Measurements from ENCODE around the gene MC1R. TPM values are rescaled to one million over a fixed set of nuclear protein-coding genes. Genes with fewer than 3 reads are reported as not detected.

The MC1R gene
- total RNA-seq, 1 experiment from 2014 or later = 3.8 TPM

- Mint-ChIP-seq H3K27ac (peak overlapping the region; percentile 32; the same call in 1 of the 2 replicates), H3K36me3 (peaks cover 15% of the 10 kb centered on the region), H3K27me3 (ENCODE audit: low read depth) (no peaks in the 10 kb centered on the region), H3K9me3 (peaks cover 3% of the 10 kb centered on the region; the same call in 1 of the 2 replicates), H3K4me1 (peaks cover 2% of the 10 kb centered on the region), H3K4me3 (no peak overlapping the region)
- POLR2A ChIA-PET = no interaction called here
- ATAC-seq = no peak
- TF ChIP-seq ZNF512 (CRISPR knock-in tag; IDR thresholded peaks at IDR 0.05; ENCODE audit: borderline replicate concordance) (no peak), CTCF (IDR thresholded peaks at IDR 0.05) (no peak), MYBL2 (CRISPR knock-in tag; IDR thresholded peaks at IDR 0.05) (no peak), ELF4 (CRISPR knock-in tag; IDR thresholded peaks at IDR 0.05; ENCODE audit: low read depth) (no peak), NR1H2 (CRISPR knock-in tag; IDR thresholded peaks at IDR 0.05) (no peak), FOXK1 (CRISPR knock-in tag; IDR thresholded peaks at IDR 0.05) (no peak)
- CTCF ChIA-PET = no interaction called here
- no peak for DNase-seq (ENCODE audit: low spot score)
Observed at GRCh38 chr16:89962754-89963498, 44.3 kb downstream of the MC1R start.

- Mint-ChIP-seq H3K4me1 (no peaks in the 10 kb centered on the region), H3K36me3 (peaks cover 4% of the 10 kb centered on the region), H3K27ac (no peak overlapping the region), H3K27me3 (ENCODE audit: low read depth) (no peaks in the 10 kb centered on the region), H3K4me3 (no peak overlapping the region), H3K9me3 (peaks cover 4% of the 10 kb centered on the region; the same call in 1 of the 2 replicates)
- DNase-seq (ENCODE audit: low spot score) (no peak), ATAC-seq (no peak)
- ChIA-PET CTCF (no interaction called here), POLR2A (no interaction called here)
- TF ChIP-seq FOXP1 (CRISPR knock-in tag; IDR thresholded peaks at IDR 0.05; ENCODE audit: borderline replicate concordance) (no peak), ERG (CRISPR knock-in tag; IDR thresholded peaks at IDR 0.05) (no peak), NR3C1 (CRISPR knock-in tag; conservative IDR thresholded peaks at IDR 0.05; ENCODE audit: low read depth) (no peak), CDX4 (CRISPR knock-in tag; IDR thresholded peaks at IDR 0.05; ENCODE audit: borderline replicate concordance) (no peak), USF2 (CRISPR knock-in tag; IDR thresholded peaks at IDR 0.05) (no peak), SMAD4 (CRISPR knock-in tag; IDR thresholded peaks at IDR 0.05) (no peak), ATF1 (CRISPR knock-in tag; IDR thresholded peaks at IDR 0.05) (no peak), HMGA2 (CRISPR knock-in tag; IDR thresholded peaks at IDR 0.05) (no peak), ZNF317 (CRISPR knock-in tag; IDR thresholded peaks at IDR 0.05; ENCODE audit: borderline replicate concordance, low read depth) (no peak), GABPB1 (CRISPR knock-in tag; IDR thresholded peaks at IDR 0.05) (no peak)
- TF ChIP-seq, protein P1, sequence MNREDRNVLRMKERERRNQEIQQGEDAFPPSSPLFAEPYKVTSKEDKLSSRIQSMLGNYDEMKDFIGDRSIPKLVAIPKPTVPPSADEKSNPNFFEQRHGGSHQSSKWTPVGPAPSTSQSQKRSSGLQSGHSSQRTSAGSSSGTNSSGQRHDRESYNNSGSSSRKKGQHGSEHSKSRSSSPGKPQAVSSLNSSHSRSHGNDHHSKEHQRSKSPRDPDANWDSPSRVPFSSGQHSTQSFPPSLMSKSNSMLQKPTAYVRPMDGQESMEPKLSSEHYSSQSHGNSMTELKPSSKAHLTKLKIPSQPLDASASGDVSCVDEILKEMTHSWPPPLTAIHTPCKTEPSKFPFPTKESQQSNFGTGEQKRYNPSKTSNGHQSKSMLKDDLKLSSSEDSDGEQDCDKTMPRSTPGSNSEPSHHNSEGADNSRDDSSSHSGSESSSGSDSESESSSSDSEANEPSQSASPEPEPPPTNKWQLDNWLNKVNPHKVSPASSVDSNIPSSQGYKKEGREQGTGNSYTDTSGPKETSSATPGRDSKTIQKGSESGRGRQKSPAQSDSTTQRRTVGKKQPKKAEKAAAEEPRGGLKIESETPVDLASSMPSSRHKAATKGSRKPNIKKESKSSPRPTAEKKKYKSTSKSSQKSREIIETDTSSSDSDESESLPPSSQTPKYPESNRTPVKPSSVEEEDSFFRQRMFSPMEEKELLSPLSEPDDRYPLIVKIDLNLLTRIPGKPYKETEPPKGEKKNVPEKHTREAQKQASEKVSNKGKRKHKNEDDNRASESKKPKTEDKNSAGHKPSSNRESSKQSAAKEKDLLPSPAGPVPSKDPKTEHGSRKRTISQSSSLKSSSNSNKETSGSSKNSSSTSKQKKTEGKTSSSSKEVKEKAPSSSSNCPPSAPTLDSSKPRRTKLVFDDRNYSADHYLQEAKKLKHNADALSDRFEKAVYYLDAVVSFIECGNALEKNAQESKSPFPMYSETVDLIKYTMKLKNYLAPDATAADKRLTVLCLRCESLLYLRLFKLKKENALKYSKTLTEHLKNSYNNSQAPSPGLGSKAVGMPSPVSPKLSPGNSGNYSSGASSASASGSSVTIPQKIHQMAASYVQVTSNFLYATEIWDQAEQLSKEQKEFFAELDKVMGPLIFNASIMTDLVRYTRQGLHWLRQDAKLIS (CRISPR knock-in tag; IDR thresholded peaks at IDR 0.05; ENCODE audit: borderline replicate concordance) = no peak
Observed at GRCh38 chr16:89964201-89964600, 45.5 kb downstream of the MC1R start.

Measured in WTC11 (cell line).